DND-41 (cell line): ENCODE measurements around the gene FXYD7.

Experiments used
- CTCF ChIP-seq: IDR thresholded peaks from 2 replicates; pipeline ENCODE4 v1.5.1; 2012; ENCODE audit warnings: borderline replicate concordance, low read length, moderate library complexity, mild to moderate bottlenecking; ENCODE audit not compliant: poor library complexity, severe bottlenecking; ENCODE audit errors: extremely low read depth
- EZH2 ChIP-seq: IDR thresholded peaks from 3 replicates; pipeline ENCODE4 v1.6.1; 2012; ENCODE audit warnings: borderline replicate concordance, low read depth, mild to moderate bottlenecking, moderate library complexity, low read length, inconsistent platforms; ENCODE audit not compliant: severe bottlenecking

- TF ChIP-seq CTCF (no peak), EZH2 (no peak)
Measured at GRCh38 chr19:35164418-35164817, 21.4 kb downstream of the FXYD7 start.
